HG02943 (cell line): Measurements from ENCODE around the gene ALDH4A1.

Source experiments
- ATAC-seq: cut with Tn5 transposase; IDR thresholded peaks from one replicate; pipeline ENCODE4 v1.9.1; 2021; ENCODE audit warnings: mild to moderate bottlenecking, low read depth, moderate library complexity; ENCODE audit not compliant: unreplicated experiment

The ALDH4A1 gene

GRCh38 chr1:18939398-18940302 is 37.3 kb upstream of the ALDH4A1 start:
- ATAC-seq: no peak

GRCh38 chr1:18938707-18939070 is 36.3 kb upstream of the ALDH4A1 start:
- no peak for ATAC-seq

DNA sequence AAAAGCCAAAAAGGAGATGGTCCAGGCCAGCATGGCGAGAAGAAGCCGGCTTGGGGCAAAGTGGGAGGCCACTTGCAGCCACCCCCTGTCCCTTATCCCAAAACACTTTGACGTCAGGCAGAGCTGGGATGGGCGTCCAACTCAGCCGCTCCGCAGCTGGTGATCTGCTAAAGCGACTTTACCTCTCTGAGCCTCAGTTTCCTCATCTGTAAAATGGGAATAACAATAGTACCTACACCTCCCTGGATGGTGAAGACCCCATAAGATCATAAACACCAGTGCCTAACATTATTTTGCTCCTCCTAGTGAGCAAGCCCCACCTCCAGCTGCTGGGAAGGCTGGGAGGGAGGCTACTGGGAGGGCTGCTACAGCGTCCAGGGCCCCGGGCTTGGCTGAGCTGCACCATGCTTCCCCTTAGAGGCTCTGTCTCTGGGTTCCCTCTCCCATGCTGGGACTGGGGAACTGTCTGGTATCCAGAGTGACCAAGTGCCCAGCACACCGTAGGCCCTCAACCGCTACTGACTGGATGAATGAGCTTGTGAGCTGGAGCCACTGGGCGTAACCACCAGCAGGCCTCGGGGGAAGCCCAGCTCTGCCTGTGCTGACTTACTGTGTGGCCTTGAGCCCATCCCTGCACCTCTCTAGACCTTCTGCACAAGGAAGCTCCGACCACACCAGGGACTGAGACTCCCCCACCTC is 35.8 kb upstream of the ALDH4A1 start:
- no peak for ATAC-seq

DNA sequence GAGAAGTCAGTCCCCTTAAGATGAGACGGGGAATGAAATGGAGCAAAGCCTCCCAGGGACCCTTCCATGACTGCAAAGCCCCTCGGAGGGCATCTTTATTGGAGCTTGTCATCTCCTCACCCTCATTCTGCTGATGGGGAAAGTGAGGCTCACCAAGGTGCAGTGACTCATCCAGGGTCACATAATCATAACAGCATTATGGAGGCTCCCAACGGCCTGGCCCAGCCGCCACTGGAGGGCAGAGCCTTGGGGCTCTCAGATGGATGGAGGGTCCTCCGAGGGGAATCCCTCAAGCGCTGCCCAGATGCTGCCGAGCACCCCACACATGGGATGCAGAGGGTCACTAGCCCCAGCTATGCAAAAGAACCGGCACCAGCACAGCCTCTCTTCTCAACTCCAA is 35.2 kb upstream of the ALDH4A1 start:
- ATAC-seq: no peak

- no peak for ATAC-seq
Observed at GRCh38 chr1:18936814-18937481, 34.6 kb upstream of the ALDH4A1 start.

DNA sequence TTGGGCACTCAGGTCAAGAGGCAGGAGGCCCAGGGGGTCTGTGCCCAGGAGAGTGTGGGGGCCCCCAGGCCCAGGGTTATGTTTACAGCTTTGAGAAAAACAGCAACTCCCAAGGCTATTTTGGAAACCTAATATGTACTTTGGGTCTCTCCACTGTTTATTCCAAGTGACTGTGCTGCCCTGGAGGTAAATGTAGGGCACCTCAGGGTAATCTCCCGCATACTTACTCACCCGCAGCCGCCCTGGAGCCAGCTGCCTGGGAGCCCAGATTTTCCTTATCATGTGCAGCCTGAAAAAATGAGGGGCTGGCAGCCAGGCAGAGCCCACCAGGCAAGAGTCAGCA is 34.1 kb upstream of the ALDH4A1 start:
- no peak for ATAC-seq

DNA sequence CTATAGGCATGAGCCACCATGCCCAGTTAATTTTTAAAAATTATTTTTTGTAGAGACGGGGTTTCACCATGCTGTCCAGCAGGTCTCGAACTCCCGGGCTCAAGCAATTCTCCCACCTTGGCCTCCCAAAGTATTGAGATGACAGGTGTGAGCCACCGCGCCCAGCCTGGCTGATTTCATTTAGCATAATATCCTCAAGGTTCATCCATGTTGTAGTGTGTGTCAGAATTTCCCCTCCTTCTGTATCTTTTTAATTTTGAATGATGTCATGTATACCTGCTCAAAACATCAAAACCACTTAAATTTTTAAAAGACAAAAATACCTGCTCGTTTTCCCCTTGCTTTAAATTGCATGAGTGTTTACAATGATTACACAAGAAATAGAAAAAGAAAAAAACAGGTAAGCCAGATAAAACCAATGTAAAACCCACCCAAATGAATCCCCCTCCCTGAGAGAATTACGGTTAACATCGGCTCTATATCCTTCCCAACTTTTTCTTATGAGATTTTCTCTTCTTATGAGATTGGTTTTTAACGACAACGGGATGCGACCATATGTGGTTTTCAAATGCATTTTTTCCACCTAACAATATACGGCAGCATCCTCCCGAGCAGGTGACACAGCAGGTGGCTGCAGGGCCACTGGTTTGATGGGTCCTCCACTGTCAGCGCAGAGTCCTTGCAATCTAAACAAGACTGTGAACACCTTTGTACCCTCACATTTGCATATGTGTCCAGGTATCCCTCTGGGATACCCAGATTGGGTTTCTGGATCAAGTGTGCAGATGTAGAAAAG is 32.0 kb upstream of the ALDH4A1 start:
- ATAC-seq: no peak

GRCh38 chr1:18932879-18933278 is 30.5 kb upstream of the ALDH4A1 start:
- no peak for ATAC-seq

GRCh38 chr1:18932387-18932786 is 30.0 kb upstream of the ALDH4A1 start:
- ATAC-seq: no peak

GRCh38 chr1:18931730-18932129 is 29.4 kb upstream of the ALDH4A1 start:
- ATAC-seq: no peak

DNA sequence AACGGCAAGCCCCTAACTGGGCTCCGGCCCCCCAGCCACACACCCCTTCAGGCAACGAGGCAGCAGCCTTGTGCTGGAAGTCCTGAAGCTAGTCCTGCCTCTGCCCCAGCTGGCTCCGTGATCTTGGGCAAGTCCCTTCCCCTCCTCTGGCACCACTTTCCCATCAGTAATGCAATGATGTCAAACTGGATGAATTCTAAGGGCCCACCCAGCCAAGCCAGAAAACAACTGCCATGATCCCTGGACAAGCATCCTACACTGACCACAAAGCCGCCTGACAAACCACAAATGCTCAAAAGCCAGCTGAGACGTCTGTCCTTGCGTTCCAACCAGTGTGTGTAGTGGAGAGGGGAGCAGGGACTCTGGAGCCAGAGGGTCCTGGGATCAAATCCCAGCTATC is 27.3 kb upstream of the ALDH4A1 start:
- no peak for ATAC-seq

DNA sequence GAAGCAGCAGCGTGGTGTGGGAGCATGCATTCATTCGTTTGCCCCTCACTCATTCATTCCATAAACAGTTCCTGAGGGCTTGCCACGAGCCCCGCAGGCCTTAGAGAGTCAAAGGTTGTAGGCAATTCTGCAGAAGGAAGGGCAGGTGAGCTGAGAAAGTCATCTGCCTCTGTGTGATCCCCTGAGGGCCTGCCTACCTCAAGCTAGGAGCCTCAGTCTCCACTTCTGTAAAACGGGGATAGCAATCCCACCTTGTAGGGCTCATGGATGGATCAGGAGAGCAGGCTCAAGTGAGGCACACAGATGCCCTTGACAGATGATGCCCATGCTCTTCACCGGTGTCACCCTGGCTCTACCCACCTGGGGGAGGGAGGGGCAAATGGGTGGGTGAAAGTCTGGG is 26.6 kb upstream of the ALDH4A1 start:
- ATAC-seq: no peak

DNA sequence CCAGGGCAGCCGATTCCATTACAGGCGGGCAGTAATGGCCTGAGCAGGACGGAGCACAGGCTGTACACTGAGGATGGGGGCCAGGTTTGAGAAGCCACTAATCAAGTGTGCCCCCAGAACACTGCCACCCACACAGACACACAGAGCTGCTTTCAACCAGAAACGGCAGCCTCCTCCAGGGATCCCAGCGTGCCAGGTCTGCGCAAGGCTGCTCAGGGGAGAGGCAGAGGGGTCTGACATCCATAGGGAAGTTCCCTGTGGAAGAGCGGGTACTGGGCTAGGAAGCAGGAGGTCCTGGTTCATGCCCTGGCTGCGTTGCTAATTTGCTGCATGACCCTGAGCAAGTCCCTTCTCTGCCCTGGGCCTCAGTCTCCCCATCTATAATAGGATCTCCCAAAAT is 26.1 kb upstream of the ALDH4A1 start:
- ATAC-seq: no peak

GRCh38 chr1:18927654-18928272 is 25.4 kb upstream of the ALDH4A1 start:
- ATAC-seq: peak; percentile 31

DNA sequence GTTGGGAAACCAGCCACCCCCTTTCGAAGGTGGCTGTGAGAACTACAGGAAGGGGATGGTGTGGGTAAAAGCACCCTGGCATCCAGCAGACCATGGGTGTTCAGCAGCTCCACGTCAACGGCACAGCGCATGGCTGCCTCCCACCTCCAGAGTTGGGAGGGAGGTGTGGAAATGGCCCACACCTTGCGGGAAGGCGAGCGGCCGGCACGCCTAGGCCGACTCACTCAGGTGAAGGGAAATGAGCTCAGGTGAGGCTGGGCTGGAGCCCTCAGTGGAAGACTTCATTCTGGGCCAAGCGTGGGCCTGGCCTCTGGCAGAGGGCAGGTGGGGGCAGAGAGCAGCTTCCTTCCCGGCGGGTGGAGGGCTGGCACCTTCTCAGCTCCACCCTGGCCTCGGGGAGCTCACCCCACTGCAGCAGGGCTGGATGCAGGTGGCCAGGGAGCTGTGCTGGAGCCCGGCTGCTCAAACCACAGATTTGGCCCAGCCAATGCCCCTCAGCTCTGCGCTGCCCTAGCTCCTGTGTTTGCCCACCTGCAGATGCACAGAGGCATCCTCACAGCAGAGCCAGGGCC is 24.8 kb upstream of the ALDH4A1 start:
- peak; percentile 20 for ATAC-seq

DNA sequence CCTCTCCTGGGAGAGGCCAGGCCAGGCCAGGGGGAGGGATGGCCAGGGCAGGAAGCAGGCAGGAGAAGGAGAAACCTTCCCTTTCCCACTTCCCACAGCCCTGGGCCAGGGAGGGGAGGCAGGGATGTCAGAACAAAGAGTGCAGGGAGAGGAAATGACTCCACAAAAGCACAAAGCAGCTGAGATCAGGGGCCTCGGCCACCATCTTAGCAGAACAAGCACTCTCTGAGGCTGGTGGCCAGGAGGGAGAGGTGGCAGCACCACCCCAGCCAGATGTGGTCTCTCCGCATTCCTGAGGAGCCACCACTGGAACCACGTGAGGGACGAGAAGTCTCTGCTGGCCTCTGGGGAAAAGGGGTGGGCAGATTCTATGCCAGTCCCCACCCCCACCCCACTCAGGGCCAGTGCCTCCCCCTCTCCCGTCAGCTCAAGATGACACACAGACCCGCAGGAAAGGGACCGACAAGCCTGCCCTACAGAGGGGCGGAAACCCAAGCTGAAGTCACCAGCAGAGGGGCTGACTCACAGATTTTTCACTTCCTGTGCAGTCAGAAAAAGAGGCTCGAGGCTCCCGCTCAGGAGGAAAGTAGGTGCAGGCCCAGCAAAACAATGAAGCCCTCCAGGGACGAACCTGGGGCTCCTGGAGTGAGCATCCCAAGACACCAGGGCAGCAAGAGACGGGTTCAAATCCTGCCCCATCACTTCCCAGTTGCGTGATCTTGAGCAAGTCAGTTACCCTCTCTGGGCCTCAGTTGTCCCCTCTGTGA is 24.1 kb upstream of the ALDH4A1 start:
- ATAC-seq: peak; percentile 51

GRCh38 chr1:18925279-18925678 is 22.9 kb upstream of the ALDH4A1 start:
- no peak for ATAC-seq

- no peak for ATAC-seq
Observed at GRCh38 chr1:18924221-18924691, 21.9 kb upstream of the ALDH4A1 start.

DNA sequence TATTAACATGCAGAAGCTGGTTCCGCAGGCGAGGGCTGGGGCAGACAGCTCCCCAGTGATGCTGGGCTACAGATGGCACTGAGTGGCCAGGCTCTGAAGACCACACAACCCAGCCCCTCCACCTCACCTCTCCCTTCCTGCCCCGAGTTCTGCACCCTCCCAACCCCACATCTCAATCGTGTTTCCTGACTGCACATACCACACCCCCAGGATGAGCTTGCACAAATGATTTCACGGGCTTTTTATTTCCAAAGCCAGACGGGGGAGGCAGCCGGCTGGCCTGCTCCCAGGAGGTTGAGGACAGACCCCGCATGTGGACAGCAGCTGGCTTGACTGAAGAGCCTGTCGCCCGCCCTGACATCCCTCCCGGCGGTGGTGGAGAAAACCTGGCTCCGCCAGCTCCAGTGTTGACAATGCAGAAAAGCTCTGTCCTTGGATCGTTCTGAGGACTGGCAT is 21.4 kb upstream of the ALDH4A1 start:
- ATAC-seq: no peak
